Neuronal stem cell (in vitro differentiated cells): Measurements from ENCODE around the gene PDIA4.
"Not testable (repeated sequence)": the region's sequence is repeated elsewhere in the genome, so short reads cannot be mapped to it uniquely, and the experiment has no call there.

ENCODE experiments used
- DNase-seq: peaks from one replicate; pipeline ENCODE4 v3.0.0-alpha.2; 2013; ENCODE audit warnings: low spot score
- H2AFZ ChIP-seq: one replicate; pipeline ENCODE4 v1.6.1; 2013; ENCODE audit warnings: mild to moderate bottlenecking, low read length, inconsistent platforms
- H2AK5ac ChIP-seq: 2 replicates; pipeline ENCODE4 v1.6.1; 2013; ENCODE audit warnings: low read depth, mild to moderate bottlenecking, inconsistent platforms, low read length, moderate library complexity, mixed read lengths
- H2BK120ac ChIP-seq: 2 replicates; pipeline ENCODE4 v1.6.1; 2013; ENCODE audit warnings: low read depth, mild to moderate bottlenecking, inconsistent platforms, low read length, moderate library complexity, mixed read lengths
- H2BK12ac ChIP-seq: one replicate; pipeline ENCODE4 v1.6.1; 2013; ENCODE audit warnings: low read length, inconsistent platforms
- H2BK15ac ChIP-seq: 2 replicates; pipeline ENCODE4 v1.6.1; 2013; ENCODE audit warnings: mild to moderate bottlenecking, low read length, inconsistent platforms, mixed read lengths
- H2BK5ac ChIP-seq: one replicate; pipeline ENCODE4 v1.6.1; 2013; ENCODE audit warnings: inconsistent platforms, mild to moderate bottlenecking, low read length, moderate library complexity
- H3K14ac ChIP-seq: one replicate; pipeline ENCODE4 v1.6.1; 2013; ENCODE audit warnings: low read length, inconsistent platforms
- H3K18ac ChIP-seq: 2 replicates; pipeline ENCODE4 v1.6.1; 2013; ENCODE audit warnings: low read length, inconsistent platforms
- H3K23ac ChIP-seq: 2 replicates; pipeline ENCODE4 v1.6.1; 2013; ENCODE audit warnings: low read depth, mild to moderate bottlenecking, mixed read lengths, low read length, inconsistent platforms; ENCODE audit not compliant: poor library complexity
- H3K27ac ChIP-seq: replicated peaks from 3 replicates; pipeline ENCODE4 v1.5.1; 2013; ENCODE audit warnings: low read length, inconsistent platforms
- H3K27me3 ChIP-seq, 3 experiments: 2 replicates each; pipeline ENCODE4 v1.6.1; 2013; ENCODE audit warnings: low read length in 3 of 3, mild to moderate bottlenecking in 2 of 3, inconsistent platforms in 1 of 3, low read depth in 1 of 3, mixed read lengths in 1 of 3, moderate library complexity in 1 of 3; ENCODE audit not compliant: control insufficient read depth in 3 of 3, insufficient read depth in 3 of 3
- H3K36me3 ChIP-seq, 2 donors: replicated peaks in 1 of 2; 2 replicates each; pipeline ENCODE4 v1.6.1; 2013; ENCODE audit warnings: low read length in 2 of 2; ENCODE audit not compliant: control insufficient read depth in 2 of 2, insufficient read depth in 2 of 2
- H3K4ac ChIP-seq: 2 replicates; pipeline ENCODE4 v1.6.1; 2013; ENCODE audit warnings: inconsistent platforms, mild to moderate bottlenecking, low read length, moderate library complexity
- H3K4me1 ChIP-seq, 2 donors: 1 replicate in 1 of 2; 2 replicates in 1 of 2; pipeline ENCODE4 v1.6.1; 2013; ENCODE audit warnings: low read length in 2 of 2, low read depth in 1 of 2; ENCODE audit not compliant: control insufficient read depth in 2 of 2, insufficient read depth in 1 of 2
- H3K4me2 ChIP-seq: one replicate; pipeline ENCODE4 v1.6.1; 2013; ENCODE audit warnings: mild to moderate bottlenecking, low read length, inconsistent platforms; ENCODE audit not compliant: insufficient read depth, poor library complexity, severe bottlenecking
- H3K4me3 ChIP-seq, 2 donors: 2 replicates each; pipeline ENCODE4 v1.5.1; 2013; ENCODE audit warnings: low read length in 2 of 2, mild to moderate bottlenecking in 2 of 2, inconsistent platforms in 1 of 2, moderate library complexity in 1 of 2
- H3K79me1 ChIP-seq: one replicate; pipeline ENCODE4 v1.6.1; 2013; ENCODE audit warnings: low read depth, mild to moderate bottlenecking, inconsistent platforms, low read length, moderate library complexity
- H3K9ac ChIP-seq: one replicate; pipeline ENCODE4 v1.6.1; 2013; ENCODE audit warnings: mild to moderate bottlenecking, low read depth, low read length, inconsistent platforms; ENCODE audit not compliant: poor library complexity
- H3K9me3 ChIP-seq, 2 donors: replicated peaks in 1 of 2; 2 replicates each; pipeline versions ENCODE3 to v1.6.1; 2013; ENCODE audit warnings: low read length in 2 of 2, mild to moderate bottlenecking in 2 of 2, inconsistent platforms in 1 of 2, low read depth in 1 of 2, mixed read lengths in 1 of 2, moderate library complexity in 1 of 2; ENCODE audit not compliant: control insufficient read depth in 2 of 2, insufficient read depth in 1 of 2
- H4K8ac ChIP-seq: one replicate; pipeline ENCODE4 v1.6.1; 2013; ENCODE audit warnings: low read depth, mild to moderate bottlenecking, inconsistent platforms, low read length, moderate library complexity
- H4K91ac ChIP-seq: one replicate; pipeline ENCODE4 v1.6.1; 2013; ENCODE audit warnings: low read length, low read depth, mild to moderate bottlenecking, inconsistent platforms; ENCODE audit not compliant: poor library complexity
- WGBS, 2 donors: extraction: QIAGEN DNeasy Blood & Tissue Kit; methylation state at CpG; one replicate each; pipeline ENCODE4 v1.1.7; 2013; ENCODE audit warnings: missing lambda C conversion rate in 2 of 2, mixed read lengths in 1 of 2; ENCODE audit not compliant: insufficient read length in 2 of 2, insufficient replicate concordance in 1 of 2; ENCODE audit errors: extremely low coverage in 2 of 2; 5-methylcytosine and 5-hydroxymethylcytosine counted together

Gene PDIA4

DNA sequence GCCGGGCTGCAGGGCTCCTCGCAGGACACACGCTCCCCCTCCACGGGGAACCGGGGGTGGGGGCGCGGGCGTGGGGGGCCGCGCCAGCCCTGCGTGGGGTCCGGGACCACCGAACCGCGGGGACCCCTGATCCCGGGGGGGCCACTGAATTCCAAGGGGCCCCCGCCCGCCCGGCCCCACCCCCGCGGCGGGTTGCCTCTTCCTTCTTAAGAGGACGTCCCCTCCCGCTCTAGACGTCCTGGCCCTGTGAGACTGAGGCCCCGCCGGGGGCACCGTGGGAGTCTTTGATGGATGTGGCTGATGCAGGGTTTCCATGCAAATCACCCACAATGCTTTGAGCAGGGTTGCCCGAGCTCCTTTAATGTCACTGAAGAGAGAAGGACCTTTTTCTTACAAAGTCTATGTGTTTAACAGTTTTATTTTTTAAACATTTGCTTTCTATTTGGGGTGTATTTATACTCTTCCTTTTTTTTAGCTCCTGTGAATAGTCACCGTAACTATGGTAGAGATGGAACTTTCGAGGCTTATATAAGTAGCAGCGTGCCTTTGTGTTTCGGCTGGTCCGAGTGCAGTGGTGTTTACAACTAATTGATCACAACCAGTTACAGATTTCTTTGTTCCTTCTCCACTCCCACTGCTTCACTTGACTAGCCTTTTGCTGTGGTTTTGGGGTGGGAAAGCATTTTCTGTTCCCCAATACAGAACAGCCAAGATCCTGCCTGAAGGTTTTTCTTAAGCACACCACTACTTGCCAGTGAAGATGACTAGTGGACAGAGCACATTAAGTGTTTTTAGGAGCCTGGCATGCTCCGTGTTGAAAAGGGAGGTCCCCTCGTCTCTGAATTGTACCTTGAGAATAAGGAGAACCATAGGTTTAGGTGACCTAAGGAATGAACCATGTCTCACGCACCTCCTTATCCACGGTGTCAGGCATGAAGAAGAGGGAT lies 44.8 kb downstream of the PDIA4 start:
- Histone ChIP-seq H3K4me2 (peak overlapping the region; percentile 59), H3K18ac (no peak overlapping the region), H2BK12ac (no peak overlapping the region), H3K9ac (no peak overlapping the region), H3K4ac (no peak overlapping the region), H3K4me3 (peak overlapping the region; percentile 58 to 94), H3K36me3 (no peaks in the 10 kb centered on the region), H3K4me1 (peaks cover 2 to 6% of the 10 kb centered on the region in 2 donors), H4K91ac (no peak overlapping the region), H2AFZ (peak overlapping the region; percentile 89), H3K14ac (no peak overlapping the region), H4K8ac (no peak overlapping the region), H2BK120ac (no peak overlapping the region), H3K27ac (peak overlapping the region; percentile 52), H2BK5ac (no peak overlapping the region), H3K79me1 (no peaks in the 10 kb centered on the region), H2AK5ac (no peak overlapping the region), H2BK15ac (no peak overlapping the region), H3K9me3 (peaks cover 2 to 7% of the 10 kb centered on the region in 2 donors), H3K27me3 (no peaks in the 10 kb centered on the region), H3K23ac (no peak overlapping the region)
- WGBS, 2 donors, result no CpG with 5 or more reads among the region's 38 CpGs
- DNase-seq, result peak; percentile 89

DNA sequence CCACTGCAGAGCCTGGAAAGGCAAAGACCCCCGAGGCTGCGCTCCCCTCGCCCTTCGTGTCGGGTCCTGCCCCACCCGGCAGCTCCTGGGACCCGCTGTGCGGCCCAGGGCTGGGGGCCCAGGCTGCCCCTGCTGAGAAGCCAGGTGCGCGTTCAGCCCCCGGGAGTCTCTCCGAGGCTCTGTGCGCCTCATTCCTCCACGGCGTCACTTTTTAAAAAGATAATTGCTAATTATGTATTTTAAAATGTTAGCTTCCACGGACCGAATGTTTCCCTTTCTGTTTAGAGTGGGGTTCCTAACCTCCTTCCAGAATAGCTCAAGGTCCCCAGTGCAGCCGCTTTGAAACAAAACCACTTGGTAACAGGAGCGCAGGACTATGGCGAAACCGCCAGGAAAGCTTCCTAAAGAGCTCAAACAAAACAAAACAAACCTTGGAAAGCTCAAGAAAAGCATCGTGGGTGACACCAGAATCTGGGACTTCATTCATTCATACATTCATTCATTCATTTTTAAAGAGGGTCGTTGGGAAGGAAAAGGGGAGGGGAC lies 45.6 kb downstream of the PDIA4 start:
- Histone ChIP-seq H3K18ac (peak overlapping the region; percentile 72), H3K23ac (no peak overlapping the region), H3K79me1 (no peaks in the 10 kb centered on the region), H2BK5ac (no peak overlapping the region), H3K9me3 (peaks cover 2 to 7% of the 10 kb centered on the region in 2 donors), H2AK5ac (no peak overlapping the region), H3K27me3 (no peaks in the 10 kb centered on the region), H3K27ac (peak overlapping the region; percentile 52), H3K4me3 (peak overlapping the region; percentile 58 to 94), H3K4ac (no peak overlapping the region), H2BK12ac (no peak overlapping the region), H2BK120ac (no peak overlapping the region), H4K8ac (no peak overlapping the region), H4K91ac (no peak overlapping the region), H3K9ac (peak overlapping the region; percentile 53), H3K4me1 (peaks cover 0 to 2% of the 10 kb centered on the region in 2 donors), H3K36me3 (no peaks in the 10 kb centered on the region), H3K14ac (peak overlapping the region; percentile 14), H2BK15ac (no peak overlapping the region), H3K4me2 (peak overlapping the region; percentile 41), H2AFZ (peak overlapping the region; percentile 89)
- no peak for DNase-seq
- WGBS, 2 donors, result no CpG with 5 or more reads among the region's 23 CpGs

DNA sequence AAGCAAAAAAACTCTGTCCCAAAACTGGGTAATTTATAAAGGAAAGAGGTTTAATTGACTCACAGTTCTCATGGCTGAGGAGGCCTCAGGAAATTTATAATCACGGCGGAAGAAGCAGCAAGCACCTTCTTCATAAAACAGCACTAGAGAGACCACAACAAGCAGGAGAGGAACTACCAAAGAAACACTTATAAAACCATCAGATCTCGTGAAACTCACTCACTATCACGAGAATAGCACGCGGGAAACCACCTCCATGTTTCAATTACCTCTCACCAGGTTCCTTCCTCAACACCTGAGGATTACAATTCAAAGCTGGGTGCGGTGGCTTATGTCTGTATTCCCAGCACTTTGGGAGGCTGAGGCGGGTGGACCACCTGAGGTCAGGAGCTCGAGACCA lies 48.5 kb downstream of the PDIA4 start:
- Histone ChIP-seq H3K4me1 (no peaks in the 10 kb centered on the region), H3K4me2 (no peak overlapping the region), H3K27ac (no peak overlapping the region), H3K4me3 (no peak overlapping the region), H3K9ac (no peak overlapping the region), H4K91ac (no peak overlapping the region), H2AK5ac (no peak overlapping the region), H2BK12ac (no peak overlapping the region), H3K23ac (no peak overlapping the region), H3K4ac (no peak overlapping the region), H2BK15ac (no peak overlapping the region), H4K8ac (no peak overlapping the region), H3K27me3 (no peaks in the 10 kb centered on the region), H2AFZ (no peak overlapping the region), H3K14ac (no peak overlapping the region), H3K36me3 (no peaks in the 10 kb centered on the region), H3K79me1 (no peaks in the 10 kb centered on the region), H3K18ac (no peak overlapping the region), H2BK5ac (no peak overlapping the region), H2BK120ac (no peak overlapping the region), H3K9me3 (peaks cover 2 to 7% of the 10 kb centered on the region in 2 donors)
- no peak for DNase-seq
- WGBS, 2 donors, result no CpG with 5 or more reads among the region's 9 CpGs

DNA sequence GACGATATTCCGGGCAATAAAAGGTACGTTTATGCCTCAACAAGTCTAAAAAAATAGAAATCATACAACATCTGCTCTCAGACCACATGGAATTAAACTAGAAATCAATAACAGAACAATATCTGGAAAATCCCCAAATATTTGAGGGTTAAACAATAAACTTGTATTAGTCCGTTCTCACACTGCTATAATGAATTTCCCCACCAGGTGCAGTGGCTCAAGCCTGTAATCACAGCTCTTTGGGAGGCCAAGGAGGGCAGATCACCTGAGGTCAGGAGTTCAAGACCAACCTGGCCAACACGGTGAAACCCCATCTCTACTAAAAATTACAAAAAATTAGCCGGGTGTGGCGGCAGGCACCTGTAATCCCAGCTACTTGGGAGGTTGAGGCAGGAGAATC lies 49.2 kb downstream of the PDIA4 start:
- not testable (repeated sequence) for H3K14ac ChIP-seq, H3K4me1 ChIP-seq, H3K4me3 ChIP-seq

More for the DNA sequence above, 49.2 kb downstream of the PDIA4 start:
- H3K36me3 ChIP-seq, DNase-seq, H4K8ac ChIP-seq, H3K9ac ChIP-seq, H3K4ac ChIP-seq, H4K91ac ChIP-seq, H3K27ac ChIP-seq, H3K18ac ChIP-seq, H3K79me1 ChIP-seq, H2AFZ ChIP-seq, H2AK5ac ChIP-seq, H2BK15ac ChIP-seq, H3K9me3 ChIP-seq, H2BK12ac ChIP-seq, H3K23ac ChIP-seq, H3K27me3 ChIP-seq, H2BK120ac ChIP-seq, H3K4me2 ChIP-seq, H2BK5ac ChIP-seq: not testable (repeated sequence)
- WGBS, 2 donors, result no CpG with 5 or more reads among the region's 7 CpGs
